GM18499 (cell line): ENCODE data around the gene HDAC4.

Experiments used
- ATAC-seq: cut with Tn5 transposase; IDR thresholded peaks from one replicate; pipeline ENCODE4 v1.9.1; 2021; ENCODE audit warnings: moderate number of reproducible peaks; ENCODE audit not compliant: insufficient read depth, unreplicated experiment

HDAC4 gene

GRCh38 chr2:239093952-239094351 lies 306.9 kb downstream of the HDAC4 start:
- no peak for ATAC-seq

GRCh38 chr2:239093542-239093941 lies 307.3 kb downstream of the HDAC4 start:
- no peak for ATAC-seq

- no peak for ATAC-seq
These were observed 308.1 kb downstream of the HDAC4 start for GRCh38 chr2:239092571-239093294.

DNA sequence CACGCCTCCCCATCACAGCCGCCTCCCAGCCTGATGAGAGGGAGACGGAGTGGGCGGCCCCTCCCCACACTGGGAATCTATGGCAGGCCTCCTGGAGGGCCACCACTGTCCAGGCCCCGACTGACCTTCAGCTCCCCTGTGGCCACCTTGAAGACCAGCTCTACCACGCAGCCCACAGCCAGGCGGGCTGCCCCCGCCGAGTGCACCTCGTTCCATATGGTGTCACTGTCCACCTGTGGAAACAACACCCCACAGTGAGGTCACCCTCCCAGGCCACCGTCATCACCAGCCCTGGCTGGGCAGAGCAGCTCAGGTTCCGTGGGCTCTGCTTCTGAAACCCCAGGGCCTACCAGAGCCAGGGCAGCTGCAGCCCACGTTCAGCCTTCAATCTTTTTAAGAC lies 310.9 kb downstream of the HDAC4 start:
- no peak for ATAC-seq

DNA sequence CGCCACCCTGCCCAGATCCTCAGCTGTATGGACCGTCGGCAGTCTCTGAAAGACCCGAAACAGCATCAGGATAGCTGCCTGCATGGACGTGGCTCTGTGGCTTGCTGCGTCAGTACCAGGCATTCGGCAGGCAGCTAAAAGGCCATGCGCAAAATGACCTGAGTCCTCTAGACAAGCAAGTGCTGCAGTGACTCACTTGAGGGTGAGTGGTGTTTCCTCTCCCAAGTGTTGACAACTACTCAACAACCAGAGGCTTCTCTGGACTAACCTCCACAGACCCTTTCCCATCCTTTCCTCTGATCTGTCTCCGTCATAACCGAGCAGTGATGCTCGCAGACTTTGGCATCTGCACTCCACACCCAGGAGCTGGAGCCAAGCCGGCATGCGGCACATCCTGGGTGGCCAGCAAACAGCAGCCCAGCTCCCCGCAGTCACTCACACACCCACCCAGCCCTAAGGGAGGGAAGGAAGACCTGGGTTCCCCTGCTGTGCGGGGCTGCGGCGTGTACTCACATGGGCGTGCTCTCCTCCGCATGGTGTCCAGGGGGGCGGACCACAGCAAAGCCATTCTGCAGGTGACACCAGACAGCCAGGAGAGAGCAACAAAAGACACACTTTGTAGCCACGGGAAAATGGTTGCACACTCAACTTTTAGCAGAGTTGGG lies 313.6 kb downstream of the HDAC4 start:
- no peak for ATAC-seq

DNA sequence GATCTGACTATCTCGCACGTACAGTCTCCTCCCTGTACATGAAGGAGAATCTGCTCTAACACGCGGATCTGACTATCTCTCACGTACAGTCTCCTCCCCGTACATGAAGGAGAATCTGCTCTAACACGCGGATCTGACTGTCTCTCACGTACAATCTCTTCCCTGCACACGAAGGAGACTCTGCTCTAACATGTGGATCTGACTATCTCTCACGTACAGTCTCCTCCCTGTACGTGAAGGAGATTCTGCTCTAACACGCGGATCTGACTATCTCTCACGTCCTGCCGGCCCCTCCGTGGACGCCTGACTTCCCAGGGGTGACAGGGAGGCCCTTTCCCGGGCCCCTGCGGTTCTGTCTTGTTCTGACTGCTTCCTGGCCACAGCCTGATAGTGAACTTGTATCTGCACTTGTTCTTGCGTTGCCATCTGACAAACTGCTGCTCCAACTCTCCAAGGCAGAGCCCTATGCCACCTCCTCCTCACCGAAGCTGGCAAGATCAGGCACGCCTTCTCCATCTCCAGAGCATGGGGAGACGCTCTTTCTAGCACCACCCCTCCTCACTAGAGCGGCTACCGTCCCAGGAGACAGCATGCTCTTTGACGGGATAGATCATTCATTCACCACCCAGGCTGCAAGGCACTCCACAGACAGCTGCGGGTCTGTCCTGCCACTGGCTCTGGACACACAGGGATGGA lies 314.3 kb downstream of the HDAC4 start:
- ATAC-seq, result no peak

- ATAC-seq, result no peak
These were observed 315.4 kb downstream of the HDAC4 start for GRCh38 chr2:239085201-239085992.

GRCh38 chr2:239084007-239084406 lies 316.8 kb downstream of the HDAC4 start:
- ATAC-seq, result no peak

DNA sequence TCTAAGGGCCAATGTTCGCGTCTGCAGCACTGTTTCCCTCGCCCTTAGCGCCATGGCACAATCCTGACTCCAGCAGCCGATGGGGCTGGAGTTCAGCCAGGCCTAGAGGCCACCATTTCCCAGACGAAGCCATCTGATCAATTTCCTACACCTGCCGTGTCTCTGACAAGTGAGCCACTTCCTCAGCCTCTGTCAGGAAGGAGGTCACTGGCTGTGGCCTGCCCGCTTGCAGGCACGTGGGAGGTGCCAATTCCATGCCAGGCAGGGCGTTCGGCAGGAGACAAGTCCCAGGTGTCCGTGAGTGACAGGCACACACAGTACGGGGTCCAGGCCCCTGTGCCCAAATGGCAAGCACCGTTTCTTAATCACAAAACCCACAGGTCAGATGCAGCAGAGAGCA lies 318.4 kb downstream of the HDAC4 start:
- no peak for ATAC-seq

DNA sequence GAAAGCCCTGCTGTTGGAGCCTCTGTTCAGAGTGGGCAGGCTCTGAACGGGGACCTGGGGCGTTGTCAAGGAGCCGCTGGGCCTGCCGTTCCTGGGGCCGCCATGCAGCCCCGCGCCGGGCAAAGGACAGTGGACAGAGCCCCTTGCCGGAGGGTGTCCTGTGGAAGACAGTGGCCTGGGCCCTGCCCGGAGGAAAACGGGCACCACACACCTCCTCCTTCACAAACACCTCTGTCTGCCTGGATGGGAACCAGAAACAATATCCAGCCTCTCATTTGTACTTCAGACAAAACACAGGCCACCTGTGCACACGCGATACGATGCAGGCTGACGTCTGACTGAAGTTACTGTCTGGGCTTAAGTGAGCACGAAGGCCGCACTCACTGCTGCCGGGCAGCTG lies 319.2 kb downstream of the HDAC4 start:
- no peak for ATAC-seq

- ATAC-seq, result no peak
These were observed 319.8 kb downstream of the HDAC4 start for GRCh38 chr2:239081046-239081445.

- ATAC-seq, result no peak
These were observed 321.0 kb downstream of the HDAC4 start for GRCh38 chr2:239079671-239080294.

DNA sequence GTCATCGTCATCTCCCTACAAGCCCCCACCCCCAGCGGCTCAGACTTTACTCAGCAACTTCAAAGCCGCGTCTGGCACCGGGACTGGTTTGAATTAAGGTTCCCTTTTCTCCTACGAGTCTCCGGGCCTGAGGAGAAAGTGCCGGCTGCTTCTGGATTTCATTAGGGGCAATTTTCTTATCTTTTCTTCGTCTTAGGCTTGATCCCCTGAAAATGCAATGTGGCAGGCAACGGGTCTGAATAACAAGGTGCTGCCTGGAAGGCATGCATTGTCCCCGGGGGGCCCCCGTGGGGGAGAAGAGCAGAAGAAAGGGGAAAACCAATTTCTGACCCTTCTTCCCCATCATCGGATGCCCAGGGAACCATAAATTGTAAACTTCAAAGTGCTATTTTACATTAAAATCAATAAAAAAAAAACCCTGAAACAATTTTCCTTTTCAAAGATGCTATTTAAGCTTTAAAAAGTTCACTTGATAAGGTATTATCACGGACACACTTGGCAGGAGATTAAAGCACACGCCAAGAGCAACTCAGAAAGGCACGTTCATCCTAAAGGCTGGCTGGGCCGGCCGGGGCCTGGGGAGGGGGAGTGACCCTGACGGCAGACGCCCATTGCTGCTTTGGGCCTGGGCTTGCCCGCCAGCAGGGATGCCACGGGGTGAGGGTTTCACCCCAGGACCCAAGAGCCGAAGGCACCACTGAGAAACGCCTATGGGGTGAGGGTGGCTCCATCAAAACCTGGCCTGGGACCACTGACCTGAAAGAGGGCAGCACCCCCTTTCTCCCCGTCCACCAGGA lies 322.5 kb downstream of the HDAC4 start:
- no peak for ATAC-seq

DNA sequence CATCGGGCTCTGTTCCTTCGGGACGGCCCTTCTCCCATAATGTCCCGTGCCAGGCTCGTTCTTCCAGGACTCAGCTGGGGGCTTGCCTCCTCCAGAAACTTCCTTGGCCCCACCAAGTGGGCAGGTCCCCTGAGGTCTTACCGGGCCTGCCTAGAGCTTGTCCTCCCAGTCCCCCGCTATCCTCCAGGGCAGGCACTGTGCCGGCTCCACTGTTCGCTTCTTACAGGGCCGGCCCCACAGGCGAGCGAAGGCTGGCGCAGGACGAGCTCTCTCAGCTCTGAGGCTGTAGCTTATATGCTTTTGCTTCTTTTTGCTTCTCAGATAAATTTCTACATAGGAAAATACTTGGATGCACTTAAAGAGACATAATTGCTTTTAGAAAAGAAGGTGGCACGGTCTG lies 323.6 kb downstream of the HDAC4 start:
- no peak for ATAC-seq

- no peak for ATAC-seq
These were observed 324.7 kb downstream of the HDAC4 start for GRCh38 chr2:239075918-239076758.

- no peak for ATAC-seq
These were observed 326.9 kb downstream of the HDAC4 start for GRCh38 chr2:239073745-239074530.

- no peak for ATAC-seq
These were observed 327.6 kb downstream of the HDAC4 start for GRCh38 chr2:239073270-239073669.

DNA sequence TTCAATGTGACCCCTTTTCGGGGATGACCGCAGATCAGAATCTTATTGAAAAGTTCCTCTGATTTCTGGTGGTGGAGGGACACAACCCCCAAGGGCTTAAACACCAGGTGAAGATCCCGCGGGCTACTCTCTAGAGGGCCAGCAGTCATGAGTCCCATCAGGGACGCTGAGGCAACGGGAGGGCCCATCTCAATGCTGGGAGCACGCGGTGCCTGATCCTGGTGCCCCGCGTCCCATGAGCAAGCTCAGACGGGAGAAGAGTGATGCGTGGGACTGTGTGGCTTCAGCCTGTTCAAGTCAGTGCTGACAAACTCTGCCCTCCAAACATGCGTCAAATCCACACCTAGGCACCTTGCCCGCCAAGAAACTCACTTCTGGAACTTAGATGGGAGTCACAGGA lies 328.0 kb downstream of the HDAC4 start:
- no peak for ATAC-seq
